Activated T-helper 2 cell treated with anti-CD3 and anti-CD28 coated beads, Interferon-gamma antibody, Interleukin-2, Interleukin-4, amounts not matched to agents 10 μg/mL and 5 μg/mL and 100 μg/mL, durations not matched to agents 14 hours and 24 hours and 36 hours (primary cell): Measurements from ENCODE around the gene PKLR. TPM values are rescaled to one million over a fixed set of nuclear protein-coding genes. Genes with fewer than 3 reads are reported as not detected.
"Not testable (repeated sequence)": the region's sequence is repeated elsewhere in the genome, so short reads cannot be mapped to it uniquely, and the experiment has no call there.

Experiments used
- DNase-seq: peaks from one replicate; pipeline ENCODE4 v3.0.0; 2021; ENCODE audit warnings: low spot score
- H3K27ac Mint-ChIP-seq: one replicate; pipeline ENCODE4 v1.8.0; 2021; ENCODE audit warnings: mixed read lengths
- H3K27me3 Mint-ChIP-seq: one replicate; pipeline ENCODE4 v1.8.0; 2021; ENCODE audit warnings: low read depth, mixed read lengths
- H3K36me3 Mint-ChIP-seq: one replicate; pipeline ENCODE4 v1.8.0; 2021; ENCODE audit warnings: low read depth, mixed read lengths
- H3K4me1 Mint-ChIP-seq: one replicate; pipeline ENCODE4 v1.8.0; 2021; ENCODE audit warnings: low read depth, mixed read lengths
- H3K4me3 Mint-ChIP-seq: one replicate; pipeline ENCODE4 v1.8.0; 2021; ENCODE audit warnings: low read depth, mild to moderate bottlenecking, moderate library complexity, mixed read lengths
- H3K9me3 Mint-ChIP-seq: one replicate; pipeline ENCODE4 v1.8.0; 2021; ENCODE audit warnings: mixed read lengths
- intact Hi-C: fragments of 100-400 bp; cut with micrococcal nuclease; formaldehyde crosslinking; loops from one replicate; pipeline ENCODE4 v1.15.1; 2023
- total RNA-seq: library from RNA; stranded (reverse); gene quantifications from 2 replicates; pipeline ENCODE4 v1.2.3, GENCODE V29; 2022

Gene PKLR
- not detected in 2 replicates for total RNA-seq

- intact Hi-C loops: no loop called here
Measured at GRCh38 chr1:155301342-155301841, at the start of gene PKLR. Gene PKLR (minus strand): TSS chr1:155301438. CDS start chr1:155301395, 43 bp downstream.

GRCh38 chr1:155342842-155343241 lies 41.6 kb upstream of the PKLR start:
- Mint-ChIP-seq H3K4me1 (no peaks in the 10 kb centered on the region), H3K36me3 (peaks cover 73% of the 10 kb centered on the region), H3K27ac (no peak overlapping the region), H3K27me3 (no peaks in the 10 kb centered on the region), H3K9me3 (no peaks in the 10 kb centered on the region), H3K4me3 (no peak overlapping the region)
- intact Hi-C loops: no loop called here
- no peak for DNase-seq

More at GRCh38 chr1:155301342-155301841, at the start of gene PKLR:
- Mint-ChIP-seq H3K4me3 (no peak within 1 kb of the TSS), H3K9me3 (no peaks in the 10 kb centered on the region), H3K27ac (no peak within 1 kb of the TSS), H3K36me3 (no peaks in the 10 kb centered on the region), H3K4me1 (peaks cover 3% of the 10 kb centered on the region), H3K27me3 (peaks cover 17% of the 10 kb centered on the region)
- no peak for DNase-seq

GRCh38 chr1:155339515-155340097 lies 38.4 kb upstream of the PKLR start:
- no peak for DNase-seq
- H3K4me3 Mint-ChIP-seq: no peak overlapping the region
- no peaks in the 10 kb centered on the region for H3K9me3 Mint-ChIP-seq
- no peaks in the 10 kb centered on the region for H3K27me3 Mint-ChIP-seq
- H3K4me1 Mint-ChIP-seq: no peaks in the 10 kb centered on the region
- H3K36me3 Mint-ChIP-seq: peaks cover 74% of the 10 kb centered on the region
- intact Hi-C loops: no loop called here
- H3K27ac Mint-ChIP-seq: no peak overlapping the region

GRCh38 chr1:155334962-155335361 lies 33.7 kb upstream of the PKLR start:
- H3K36me3 Mint-ChIP-seq: peaks cover 57% of the 10 kb centered on the region
- intact Hi-C loops: no loop called here

GRCh38 chr1:155329980-155330598 lies 28.9 kb upstream of the PKLR start:
- peaks cover 6% of the 10 kb centered on the region for H3K4me1 Mint-ChIP-seq
- intact Hi-C loops: no loop called here

More at GRCh38 chr1:155334962-155335361, 33.7 kb upstream of the PKLR start:
- no peaks in the 10 kb centered on the region for H3K27me3 Mint-ChIP-seq
- no peaks in the 10 kb centered on the region for H3K4me1 Mint-ChIP-seq
- DNase-seq: no peak
- no peaks in the 10 kb centered on the region for H3K9me3 Mint-ChIP-seq
- H3K27ac Mint-ChIP-seq: no peak overlapping the region
- H3K4me3 Mint-ChIP-seq: no peak overlapping the region

GRCh38 chr1:155328856-155329255 lies 27.6 kb upstream of the PKLR start:
- H3K9me3 Mint-ChIP-seq: not testable (repeated sequence)

More at GRCh38 chr1:155329980-155330598, 28.9 kb upstream of the PKLR start:
- H3K9me3 Mint-ChIP-seq: no peaks in the 10 kb centered on the region
- no peak overlapping the region for H3K27ac Mint-ChIP-seq
- H3K36me3 Mint-ChIP-seq: peaks cover 33% of the 10 kb centered on the region
- DNase-seq: no peak
- no peaks in the 10 kb centered on the region for H3K27me3 Mint-ChIP-seq
- H3K4me3 Mint-ChIP-seq: no peak overlapping the region

GRCh38 chr1:155327981-155328380 lies 26.7 kb upstream of the PKLR start:
- Mint-ChIP-seq H3K4me3 (no peak overlapping the region), H3K27me3 (no peaks in the 10 kb centered on the region), H3K36me3 (peaks cover 23% of the 10 kb centered on the region), H3K4me1 (peaks cover 6% of the 10 kb centered on the region), H3K27ac (no peak overlapping the region), H3K9me3 (no peaks in the 10 kb centered on the region)
- intact Hi-C loops: no loop called here
- DNase-seq: no peak

More at GRCh38 chr1:155328856-155329255, 27.6 kb upstream of the PKLR start:
- DNase-seq, H3K4me3 Mint-ChIP-seq, intact Hi-C loops, H3K4me1 Mint-ChIP-seq, H3K27me3 Mint-ChIP-seq, H3K27ac Mint-ChIP-seq: not testable (repeated sequence)
- peaks cover 28% of the 10 kb centered on the region for H3K36me3 Mint-ChIP-seq

GRCh38 chr1:155326631-155327037 lies 25.4 kb upstream of the PKLR start:
- peaks cover 22% of the 10 kb centered on the region for H3K36me3 Mint-ChIP-seq
- no peaks in the 10 kb centered on the region for H3K27me3 Mint-ChIP-seq
- peaks cover 14% of the 10 kb centered on the region for H3K4me1 Mint-ChIP-seq
- H3K27ac Mint-ChIP-seq: no peak overlapping the region
- no peak for DNase-seq
- intact Hi-C loops: no loop called here
- H3K4me3 Mint-ChIP-seq: no peak overlapping the region
- H3K9me3 Mint-ChIP-seq: no peaks in the 10 kb centered on the region

GRCh38 chr1:155326020-155326526 lies 24.8 kb upstream of the PKLR start:
- Mint-ChIP-seq H3K4me3 (peak overlapping the region; percentile 68), H3K4me1 (peaks cover 16% of the 10 kb centered on the region), H3K27ac (peak overlapping the region; percentile 37), H3K9me3 (no peaks in the 10 kb centered on the region), H3K36me3 (peaks cover 17% of the 10 kb centered on the region), H3K27me3 (no peaks in the 10 kb centered on the region)
- intact Hi-C loops: no loop called here
- DNase-seq: no peak

GRCh38 chr1:155325603-155325893 lies 24.3 kb upstream of the PKLR start:
- Mint-ChIP-seq H3K27me3 (no peaks in the 10 kb centered on the region), H3K4me1 (peaks cover 19% of the 10 kb centered on the region), H3K27ac (no peak overlapping the region), H3K36me3 (peaks cover 16% of the 10 kb centered on the region), H3K4me3 (peak overlapping the region; percentile 81), H3K9me3 (no peaks in the 10 kb centered on the region)
- no peak for DNase-seq
- intact Hi-C loops: no loop called here

GRCh38 chr1:155324717-155325602 lies 23.7 kb upstream of the PKLR start:
- Mint-ChIP-seq H3K4me3 (peak overlapping the region; percentile 81), H3K4me1 (peaks cover 25% of the 10 kb centered on the region), H3K27me3 (no peaks in the 10 kb centered on the region), H3K27ac (no peak overlapping the region), H3K36me3 (peaks cover 18% of the 10 kb centered on the region), H3K9me3 (no peaks in the 10 kb centered on the region)
- DNase-seq: no peak
- intact Hi-C loops: loop anchor here (1.0 to 5.0 kb wide), 2 partner anchors 52 to 133 kb away; partner anchors contain the start of gene CLK2

GRCh38 chr1:155324037-155324716 lies 22.9 kb upstream of the PKLR start:
- Mint-ChIP-seq H3K9me3 (no peaks in the 10 kb centered on the region), H3K27ac (peak overlapping the region; percentile 79)

More at GRCh38 chr1:155324037-155324716, 22.9 kb upstream of the PKLR start:
- DNase-seq: peak; percentile 89
- Mint-ChIP-seq H3K4me3 (peak overlapping the region; percentile 81), H3K27me3 (no peaks in the 10 kb centered on the region), H3K36me3 (peaks cover 23% of the 10 kb centered on the region), H3K4me1 (peaks cover 29% of the 10 kb centered on the region)
- intact Hi-C loops: loop anchor here (1.0 to 5.0 kb wide), 2 partner anchors 51 to 132 kb away; partner anchors contain the start of gene CLK2
